ENCODE data around the gene B3GNT9. TPM values are rescaled to one million over a fixed set of nuclear protein-coding genes. Genes with fewer than 3 reads are reported as not detected.

Gene B3GNT9
- total and polyA plus RNA-seq, 3 donors from 2014 or later, result 18.0 to 24.6 (median 18.6) TPM

GRCh38 chr16:67109407-67110135 lies 41.2 kb downstream of the B3GNT9 start, which contains the start of gene PHAF1:
PHAF1 (plus strand) TSS chr16:67109941; CDS start chr16:67110176, 235 bp downstream.
- H3K4me3 ChIP-seq, result peak within 1 kb of the TSS; percentile 60 to 91
- WGBS, 2 donors, result 2 to 6% methylated on average over 35 to 63 of the region's 63 CpGs
- H3K36me3 ChIP-seq (ENCODE audit: low read depth, missing control alignments), result no peaks in the 10 kb centered on the region
- TF ChIP-seq, protein P1, sequence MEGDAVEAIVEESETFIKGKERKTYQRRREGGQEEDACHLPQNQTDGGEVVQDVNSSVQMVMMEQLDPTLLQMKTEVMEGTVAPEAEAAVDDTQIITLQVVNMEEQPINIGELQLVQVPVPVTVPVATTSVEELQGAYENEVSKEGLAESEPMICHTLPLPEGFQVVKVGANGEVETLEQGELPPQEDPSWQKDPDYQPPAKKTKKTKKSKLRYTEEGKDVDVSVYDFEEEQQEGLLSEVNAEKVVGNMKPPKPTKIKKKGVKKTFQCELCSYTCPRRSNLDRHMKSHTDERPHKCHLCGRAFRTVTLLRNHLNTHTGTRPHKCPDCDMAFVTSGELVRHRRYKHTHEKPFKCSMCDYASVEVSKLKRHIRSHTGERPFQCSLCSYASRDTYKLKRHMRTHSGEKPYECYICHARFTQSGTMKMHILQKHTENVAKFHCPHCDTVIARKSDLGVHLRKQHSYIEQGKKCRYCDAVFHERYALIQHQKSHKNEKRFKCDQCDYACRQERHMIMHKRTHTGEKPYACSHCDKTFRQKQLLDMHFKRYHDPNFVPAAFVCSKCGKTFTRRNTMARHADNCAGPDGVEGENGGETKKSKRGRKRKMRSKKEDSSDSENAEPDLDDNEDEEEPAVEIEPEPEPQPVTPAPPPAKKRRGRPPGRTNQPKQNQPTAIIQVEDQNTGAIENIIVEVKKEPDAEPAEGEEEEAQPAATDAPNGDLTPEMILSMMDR (IDR thresholded peaks at IDR 0.05), result no peak
- peak; percentile 20 for TF ChIP-seq POLR2A (IDR thresholded peaks at IDR 0.05)
- no peaks in the 10 kb centered on the region for H3K9me3 ChIP-seq
- peak within 1 kb of the TSS; percentile 73 to 83 for H3K27ac ChIP-seq
- no peaks in the 10 kb centered on the region for H3K27me3 ChIP-seq
- peaks cover 31% of the 10 kb centered on the region for H3K4me1 ChIP-seq
- intact Hi-C loops (cut with DNase I; ENCODE audit: low total_unique reads), result no loop called here
- peak; percentile 95 for DNase-seq

DNA sequence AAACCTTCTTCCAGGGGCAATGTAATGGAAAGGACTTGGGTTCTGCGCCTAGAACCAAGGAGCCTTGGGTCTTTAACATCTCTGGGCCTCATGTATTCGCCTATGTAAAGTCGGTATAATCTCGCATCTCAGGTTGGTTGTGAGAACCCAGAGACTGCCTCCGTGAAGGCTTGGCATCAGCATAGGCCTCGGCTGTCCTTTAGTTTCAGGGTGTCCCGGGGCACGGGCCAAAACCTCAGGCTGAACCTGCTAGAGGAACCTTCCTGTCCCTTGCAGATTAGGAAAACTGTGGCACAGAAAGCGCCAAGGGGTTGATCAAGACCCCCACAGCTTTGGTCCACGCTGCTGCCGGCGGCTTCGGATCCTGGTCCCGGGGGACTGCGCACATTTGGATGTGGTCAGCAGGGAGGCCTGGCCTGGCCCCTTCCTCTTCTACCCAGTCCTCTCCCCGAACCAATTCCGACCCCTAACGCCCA lies 41.8 kb downstream of the B3GNT9 start:
- Histone ChIP-seq H3K4me1 (peaks cover 36% of the 10 kb centered on the region), H3K4me3 (peak overlapping the region; percentile 60 to 91), H3K9me3 (no peaks in the 10 kb centered on the region), H3K27me3 (no peaks in the 10 kb centered on the region), H3K36me3 (ENCODE audit: low read depth, missing control alignments) (no peaks in the 10 kb centered on the region), H3K27ac (peak overlapping the region; percentile 73 to 83)
- DNase-seq, result no peak
- no peak for TF ChIP-seq POLR2A (IDR thresholded peaks at IDR 0.05)
- TF ChIP-seq, protein P1 (IDR thresholded peaks at IDR 0.05), result no peak
- intact Hi-C loops (cut with DNase I; ENCODE audit: low total_unique reads), result no loop called here
- 45 to 46% methylated on average over 16 to 18 of the region's 18 CpGs for WGBS, 2 donors

DNA sequence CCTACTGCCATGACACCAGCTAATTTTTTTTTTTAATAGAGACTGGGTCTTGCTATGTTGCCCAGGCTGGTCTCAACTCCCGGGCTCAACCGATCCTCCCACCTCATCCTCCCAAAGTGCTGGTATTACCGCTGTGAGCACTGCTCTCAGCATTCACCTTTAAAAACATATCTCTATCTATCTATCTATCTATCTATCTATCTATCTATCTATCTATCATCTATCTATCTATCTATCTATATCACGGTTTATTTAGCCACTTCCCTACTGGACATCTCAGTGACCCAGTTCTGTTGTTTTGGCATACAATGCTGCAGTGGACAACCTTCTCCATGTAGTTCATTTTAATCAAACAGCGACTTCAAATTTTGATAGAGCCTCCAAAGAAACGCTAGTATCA lies 42.3 kb downstream of the B3GNT9 start:
- no peak for TF ChIP-seq POLR2A (IDR thresholded peaks at IDR 0.05)
- TF ChIP-seq, protein P1 (IDR thresholded peaks at IDR 0.05), result no peak
- intact Hi-C loops (cut with DNase I; ENCODE audit: low total_unique reads), result no loop called here
- 73 to 81% methylated on average over 6 of the region's 6 CpGs for WGBS, 2 donors

DNA sequence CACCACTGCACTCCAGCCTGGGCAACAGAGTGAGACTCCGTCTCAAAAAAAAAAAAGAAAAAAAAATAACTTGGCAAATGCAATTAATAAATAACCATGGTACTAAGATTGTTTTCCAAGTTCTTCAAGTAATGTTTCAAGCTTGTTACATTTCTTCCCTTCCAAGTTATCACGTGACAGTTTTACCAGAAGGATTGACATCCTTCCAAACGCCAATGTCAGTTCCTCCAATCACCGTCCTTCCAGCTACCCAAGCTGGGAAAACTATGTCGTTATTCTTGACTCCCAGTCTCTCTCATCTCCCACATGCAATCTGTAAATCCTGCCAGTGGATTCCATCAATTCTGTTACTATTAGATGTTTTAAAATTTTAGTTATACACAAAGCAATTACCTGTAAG lies 44.9 kb downstream of the B3GNT9 start:
- H3K4me3 ChIP-seq, result no peak overlapping the region
- H3K9me3 ChIP-seq, result no peaks in the 10 kb centered on the region
- H3K36me3 ChIP-seq (ENCODE audit: low read depth, missing control alignments), result no peaks in the 10 kb centered on the region
- TF ChIP-seq, protein P1 (IDR thresholded peaks at IDR 0.05), result no peak
- no peak for TF ChIP-seq POLR2A (IDR thresholded peaks at IDR 0.05)
- intact Hi-C loops (cut with DNase I; ENCODE audit: low total_unique reads), result no loop called here
- H3K27me3 ChIP-seq, result no peaks in the 10 kb centered on the region
- H3K4me1 ChIP-seq, result peaks cover 17% of the 10 kb centered on the region
- peak; percentile 62 for DNase-seq
- H3K27ac ChIP-seq, result peak overlapping the region; percentile 10 to 48
- 21 to 22% methylated on average over 5 of the region's 5 CpGs for WGBS, 2 donors

More for the DNA sequence above, 42.3 kb downstream of the B3GNT9 start:
- Histone ChIP-seq H3K4me1 (peaks cover 37% of the 10 kb centered on the region), H3K27ac (peak overlapping the region in 1 of 2 donors; percentile 83), H3K9me3 (no peaks in the 10 kb centered on the region), H3K4me3 (no peak overlapping the region), H3K27me3 (no peaks in the 10 kb centered on the region), H3K36me3 (ENCODE audit: low read depth, missing control alignments) (no peaks in the 10 kb centered on the region)
- DNase-seq, result no peak

Measured in testis (tissue), 3 donors.